HL-60/S4 (cell line): ENCODE measurements around the gene CD46.
"Not testable (repeated sequence)": the region's sequence is repeated elsewhere in the genome, so short reads cannot be mapped to it uniquely, and the experiment has no call there.

ENCODE experiments used
- in situ Hi-C: fragments of 300-500 bp; cut with MboI; formaldehyde crosslinking; loops from 2 replicates; pipeline ENCODE4 v1.14.3; 2022; ENCODE audit warnings: low sequenced_read_pairs

The CD46 gene

DNA sequence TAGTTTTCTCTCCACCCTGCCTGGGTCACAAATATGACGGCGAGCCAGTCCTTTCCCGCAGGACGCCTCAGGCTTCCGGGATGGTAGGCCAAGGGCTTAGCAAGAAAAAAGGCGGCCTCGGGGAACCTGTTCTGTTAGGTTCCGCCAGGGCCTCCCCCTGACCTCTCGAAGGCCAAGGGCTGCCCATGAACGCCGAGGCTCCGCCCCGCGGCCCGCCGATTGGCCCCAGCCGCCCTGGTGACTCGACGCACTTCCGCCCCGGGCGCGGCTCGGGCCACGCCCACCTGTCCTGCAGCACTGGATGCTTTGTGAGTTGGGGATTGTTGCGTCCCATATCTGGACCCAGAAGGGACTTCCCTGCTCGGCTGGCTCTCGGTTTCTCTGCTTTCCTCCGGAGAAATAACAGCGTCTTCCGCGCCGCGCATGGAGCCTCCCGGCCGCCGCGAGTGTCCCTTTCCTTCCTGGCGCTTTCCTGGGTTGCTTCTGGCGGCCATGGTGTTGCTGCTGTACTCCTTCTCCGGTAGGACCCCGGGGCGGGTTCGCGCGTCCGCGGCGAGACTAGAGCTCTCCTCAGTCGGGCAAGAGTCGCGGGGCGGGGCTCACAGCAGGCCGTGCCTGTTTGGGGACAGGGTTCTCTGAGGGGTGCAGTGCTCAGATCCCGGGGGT, at the start of gene CD46:
Gene CD46 (plus strand): TSS at position 265 of the 666 bp plus-strand sequence. CDS start 159 bp downstream, at position 424.
- in situ Hi-C loops, result no loop called here

DNA sequence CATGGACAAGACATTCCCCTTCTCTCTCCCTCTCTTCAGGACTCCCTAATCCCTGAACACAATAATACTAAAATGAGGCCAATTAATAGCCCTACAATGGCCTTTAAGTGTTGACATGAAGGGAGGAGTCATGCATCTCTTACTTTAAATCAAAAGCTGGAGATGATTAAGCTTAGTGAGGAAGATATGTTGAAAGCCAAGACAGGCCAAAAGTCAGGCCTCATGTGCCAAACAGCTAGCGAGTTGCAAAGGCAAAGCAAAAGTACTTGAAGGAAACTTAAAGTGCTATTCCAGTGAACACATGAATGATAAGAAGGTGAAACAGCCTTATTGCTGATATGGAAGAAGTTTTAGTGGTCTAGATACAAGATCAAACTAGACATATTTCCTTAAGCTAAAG, 49.5 kb upstream of the CD46 start:
- in situ Hi-C loops, result no loop called here

DNA sequence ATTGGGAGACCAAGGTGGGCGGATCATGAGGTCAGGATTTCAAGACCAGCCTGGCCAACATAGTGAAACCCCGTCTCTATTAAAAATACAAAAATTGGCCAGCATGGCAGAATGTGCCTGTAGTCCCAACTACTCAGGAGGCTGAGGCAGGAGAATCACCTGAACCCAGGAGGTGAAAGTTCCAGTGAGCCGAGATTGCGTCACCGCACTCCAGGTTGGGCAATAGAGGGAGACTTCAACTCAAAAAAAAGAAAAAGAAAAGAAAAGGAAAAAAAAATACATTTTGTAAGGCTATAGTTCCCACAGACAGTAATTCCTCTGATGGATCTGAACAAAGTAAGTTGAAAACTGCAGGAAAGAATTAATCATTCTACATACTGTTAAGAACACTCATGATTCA, 48.1 kb upstream of the CD46 start:
- in situ Hi-C loops, result no loop called here

DNA sequence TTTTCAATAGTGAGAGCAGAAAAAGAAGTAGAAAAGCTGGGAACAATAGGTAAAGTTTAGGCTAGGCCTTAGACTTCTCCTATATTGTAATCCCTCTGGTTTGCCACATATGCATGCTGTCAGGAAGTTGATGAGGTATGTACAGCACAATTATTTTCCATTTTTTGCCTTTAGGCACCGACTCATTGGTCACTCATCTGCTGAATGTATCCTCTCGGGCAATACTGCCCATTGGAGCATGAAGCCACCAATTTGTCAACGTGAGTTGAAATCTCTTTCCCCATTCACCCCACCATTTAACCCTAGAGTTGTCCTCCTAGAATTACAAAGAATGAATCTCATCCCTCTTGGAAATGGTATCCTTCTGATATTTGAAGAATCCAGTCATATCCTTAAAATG, 43.9 kb upstream of the CD46 start:
- in situ Hi-C loops, result not testable (repeated sequence)

DNA sequence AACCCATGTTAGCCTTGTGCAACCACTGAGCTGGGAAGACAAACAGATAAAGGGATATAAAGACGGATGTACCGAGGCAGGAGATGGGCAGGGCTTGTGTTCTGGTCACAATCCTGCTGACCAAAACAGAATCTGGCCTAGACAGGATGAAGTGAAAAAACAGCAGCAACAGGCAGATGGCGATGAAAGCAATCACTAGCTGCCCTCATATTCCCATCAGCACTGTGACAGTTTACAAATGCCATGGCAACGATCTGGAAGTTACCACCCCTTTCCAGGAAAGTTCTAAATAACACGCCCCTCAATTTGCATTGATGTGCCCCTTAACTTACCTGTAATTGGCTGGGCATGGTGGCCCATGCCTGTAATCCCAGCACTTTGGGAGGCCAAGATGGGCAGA, 40.6 kb upstream of the CD46 start:
- in situ Hi-C loops, result no loop called here

DNA sequence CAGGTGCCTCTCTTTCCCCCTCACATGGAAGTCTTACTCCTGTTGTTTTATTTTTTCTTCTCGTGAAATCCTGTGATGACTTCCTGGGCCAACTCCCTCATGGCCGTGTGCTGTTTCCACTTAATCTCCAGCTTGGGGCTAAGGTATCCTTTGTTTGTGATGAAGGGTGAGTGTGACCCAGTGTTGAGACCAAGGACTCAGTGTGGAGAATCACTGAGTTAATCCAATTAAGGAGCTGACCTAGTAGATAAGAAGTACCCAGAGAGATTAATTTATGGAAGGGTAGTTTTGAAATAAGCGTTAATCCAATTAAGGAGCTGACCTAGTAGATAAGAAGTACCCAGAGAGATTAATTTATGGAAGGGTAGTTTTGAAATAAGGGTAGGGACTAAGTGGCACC, 39.2 kb upstream of the CD46 start:
- in situ Hi-C loops, result not testable (repeated sequence)

DNA sequence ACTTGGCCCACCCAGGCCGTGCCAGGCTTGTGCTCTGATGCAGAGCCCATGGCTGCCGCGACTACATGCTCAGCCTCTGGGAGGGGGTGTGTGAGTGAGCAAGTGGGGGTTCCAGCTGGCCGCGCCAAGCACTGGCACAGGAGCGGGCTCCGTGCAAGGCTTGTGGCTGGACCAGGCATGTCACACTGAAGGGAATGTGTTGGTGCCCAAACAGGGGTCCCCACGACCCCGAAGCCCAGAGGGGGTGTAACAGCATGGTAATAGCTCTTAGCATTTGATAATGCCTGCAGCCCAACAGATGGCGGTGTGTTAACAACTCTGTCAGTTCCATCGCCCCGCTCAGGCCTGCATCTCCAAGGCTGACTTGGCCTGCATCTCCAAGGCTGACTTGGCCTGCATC, 38.3 kb upstream of the CD46 start:
- in situ Hi-C loops, result no loop called here

DNA sequence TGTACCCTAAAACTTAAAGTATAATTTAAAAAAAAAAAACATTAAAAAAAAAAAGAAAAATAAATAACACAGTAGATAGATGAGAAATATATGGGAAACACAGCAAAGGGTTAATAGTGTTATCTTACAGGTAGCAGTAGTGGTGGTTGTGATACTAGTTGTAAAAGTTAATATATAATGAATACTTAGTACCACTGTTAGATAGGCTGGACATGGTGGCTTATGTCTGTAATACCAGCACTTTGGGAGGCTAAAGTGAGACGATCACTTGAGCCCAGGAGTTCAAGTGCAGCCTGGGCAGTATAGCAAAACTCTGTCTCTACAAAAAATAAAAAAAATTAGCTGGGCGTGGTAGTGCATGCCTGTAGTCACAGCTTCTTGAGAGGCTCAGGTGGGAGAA, 32.6 kb upstream of the CD46 start:
- in situ Hi-C loops, result no loop called here

DNA sequence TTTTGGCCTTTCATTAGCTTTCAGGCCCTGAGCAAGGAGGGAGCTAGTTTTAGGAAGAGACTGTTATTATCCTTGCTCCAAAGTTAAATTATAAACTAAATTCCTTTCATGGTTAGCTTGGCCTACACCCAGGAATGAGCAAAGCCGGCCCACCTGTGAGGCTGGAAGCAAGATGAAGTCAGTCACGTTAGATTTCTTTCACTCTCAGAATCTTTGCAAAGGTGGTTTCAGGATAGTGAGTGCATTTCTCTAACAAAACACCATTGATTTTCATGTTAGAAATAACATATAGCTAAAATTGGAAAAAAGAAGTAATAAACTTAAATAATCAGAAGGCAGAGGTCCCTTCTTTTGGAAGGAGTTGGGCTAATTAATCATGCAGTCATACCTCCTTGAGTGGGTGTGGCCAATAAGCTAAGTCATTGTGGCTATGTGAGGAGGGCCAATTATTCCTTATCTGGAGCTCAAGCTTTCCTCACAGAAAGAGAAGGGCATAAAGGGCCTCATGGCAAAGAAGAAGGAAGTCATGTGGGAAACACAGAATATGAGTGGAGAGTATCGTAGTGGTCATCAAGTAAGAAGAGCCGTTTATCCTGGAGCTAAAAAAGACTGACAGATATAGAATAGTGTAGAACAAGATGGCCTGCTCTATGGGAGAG, 23.5 kb upstream of the CD46 start:
- in situ Hi-C loops, result not testable (repeated sequence)

DNA sequence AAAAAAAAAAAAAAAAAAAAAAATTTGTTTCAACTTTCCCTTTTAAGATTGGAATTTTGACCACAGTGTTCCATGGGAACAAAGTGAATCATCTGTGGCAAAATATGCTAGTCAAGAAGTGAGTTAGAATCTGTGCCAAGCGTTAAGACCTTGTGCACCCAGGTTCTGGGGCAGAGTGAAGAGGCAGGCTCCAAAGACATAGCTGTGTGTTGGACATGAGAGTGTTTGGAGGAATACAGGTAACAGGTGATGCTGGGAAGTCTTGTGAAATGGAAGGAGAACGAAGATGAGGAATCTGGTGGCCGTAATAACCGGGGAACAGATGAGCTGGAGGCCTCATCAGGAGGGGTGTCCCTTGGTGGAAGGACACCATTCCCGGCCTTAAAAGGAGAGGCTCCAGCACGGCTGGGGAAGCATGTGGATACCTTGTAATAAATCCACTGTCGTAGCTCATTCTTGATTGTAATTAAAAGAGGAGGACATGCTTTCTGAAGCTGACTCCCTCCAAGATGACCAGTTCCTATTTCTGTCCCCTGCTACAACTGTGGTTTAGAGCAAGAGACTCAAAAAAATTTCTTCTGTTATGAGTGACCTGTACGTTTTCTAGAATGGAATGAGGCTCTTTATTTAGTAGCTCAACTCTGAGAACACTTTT, 14.2 kb upstream of the CD46 start:
- in situ Hi-C loops, result not testable (repeated sequence)

DNA sequence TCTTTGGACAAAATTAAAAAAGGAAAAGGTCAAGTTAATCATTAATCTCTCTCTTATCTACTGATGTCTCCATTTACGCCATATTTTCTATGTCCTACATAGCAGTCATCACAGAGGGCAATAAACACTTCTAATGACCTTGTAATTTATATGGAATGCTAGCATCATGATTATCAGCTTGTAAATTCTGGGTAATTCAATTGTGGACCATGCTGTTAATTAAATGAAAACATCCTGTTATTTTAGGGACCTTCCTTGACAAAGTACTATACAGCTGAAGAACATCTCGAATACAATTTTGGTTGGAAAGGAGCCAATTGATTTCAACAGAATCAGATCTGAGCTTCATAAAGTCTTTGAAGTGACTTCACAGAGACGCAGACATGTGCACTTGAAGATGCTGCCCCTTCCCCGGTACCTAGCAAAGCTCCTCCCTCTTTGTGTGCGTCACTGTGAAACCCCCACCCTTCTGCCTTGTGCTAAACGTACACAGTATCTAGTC, 13.6 kb upstream of the CD46 start:
- in situ Hi-C loops, result not testable (repeated sequence)

DNA sequence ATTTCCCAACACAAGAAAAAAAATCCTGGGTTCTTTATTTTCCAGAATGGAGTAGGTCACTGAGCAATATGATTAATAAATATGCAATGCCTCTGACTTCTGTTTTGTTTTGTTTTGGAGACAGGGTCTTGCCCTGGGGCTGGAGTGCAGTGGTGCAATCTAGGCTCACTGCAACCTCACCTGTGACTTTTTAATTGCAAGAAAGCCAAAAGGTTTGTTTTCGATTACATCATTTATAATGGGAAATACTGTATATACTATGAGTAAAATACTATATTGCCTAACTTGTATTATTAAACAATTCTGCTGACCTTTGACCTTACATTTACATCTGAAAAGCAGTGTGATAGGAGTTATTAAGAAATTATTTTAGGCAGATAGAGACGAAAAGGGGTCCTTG, 11.6 kb upstream of the CD46 start:
- in situ Hi-C loops, result no loop called here

DNA sequence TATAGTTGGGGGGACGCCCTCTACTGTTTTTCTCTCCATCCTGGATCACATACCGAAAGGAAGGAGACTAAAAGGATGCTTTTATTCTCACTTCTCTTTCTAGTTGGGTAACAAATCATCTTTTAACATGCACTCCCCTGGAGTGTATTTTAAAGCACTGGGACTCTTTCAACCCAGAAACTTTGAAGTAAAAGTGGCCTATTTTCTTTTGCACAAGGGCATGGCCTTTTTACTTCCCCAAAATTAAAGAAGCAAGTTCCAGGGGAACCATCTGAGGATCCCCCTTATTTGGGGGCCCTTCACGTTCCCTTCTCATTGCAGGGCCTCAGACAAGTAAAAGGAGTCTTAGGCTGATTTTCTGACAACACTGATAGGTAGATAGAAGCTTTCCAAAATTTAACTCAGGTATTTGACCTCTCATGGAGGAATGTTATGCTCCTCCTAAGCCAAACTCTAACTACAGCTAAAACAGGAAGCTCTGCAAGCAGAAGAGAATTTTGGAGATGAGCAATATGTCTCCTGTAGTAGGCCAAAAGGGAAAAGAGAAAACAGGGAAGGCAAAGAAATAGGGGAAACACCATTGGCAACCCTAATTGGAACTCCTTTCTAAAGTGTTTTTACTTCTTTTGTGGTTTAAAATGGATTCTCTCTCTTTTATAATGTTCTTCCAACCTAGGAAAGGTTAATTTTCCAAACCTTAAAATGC, 8.9 kb upstream of the CD46 start:
- in situ Hi-C loops, result no loop called here

DNA sequence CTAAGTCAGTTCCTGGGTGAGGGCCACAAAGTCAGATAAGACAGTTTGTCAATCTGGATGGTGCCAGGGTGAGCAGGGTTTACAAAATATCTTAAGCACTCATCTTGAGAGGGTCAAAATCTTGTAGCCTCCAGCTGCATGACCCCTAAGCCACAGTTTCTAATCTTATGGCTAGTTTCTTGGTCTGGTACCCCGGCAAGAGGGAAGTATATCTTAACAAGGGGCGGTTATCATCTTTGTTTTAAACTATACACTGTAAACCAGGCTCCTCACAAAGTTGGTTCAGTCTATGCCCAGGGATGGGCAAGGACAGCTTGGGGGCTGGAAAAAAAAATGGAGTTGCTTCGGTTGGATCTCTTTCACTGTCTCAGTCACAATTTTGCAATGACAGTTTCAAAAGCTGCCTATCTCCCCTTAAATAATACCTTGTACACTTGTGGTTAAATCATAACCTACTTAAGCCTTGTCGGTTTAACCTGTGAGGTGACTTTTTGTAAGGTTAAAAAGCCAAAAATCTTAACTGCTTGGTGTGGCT, 7.8 kb upstream of the CD46 start:
- in situ Hi-C loops, result no loop called here

DNA sequence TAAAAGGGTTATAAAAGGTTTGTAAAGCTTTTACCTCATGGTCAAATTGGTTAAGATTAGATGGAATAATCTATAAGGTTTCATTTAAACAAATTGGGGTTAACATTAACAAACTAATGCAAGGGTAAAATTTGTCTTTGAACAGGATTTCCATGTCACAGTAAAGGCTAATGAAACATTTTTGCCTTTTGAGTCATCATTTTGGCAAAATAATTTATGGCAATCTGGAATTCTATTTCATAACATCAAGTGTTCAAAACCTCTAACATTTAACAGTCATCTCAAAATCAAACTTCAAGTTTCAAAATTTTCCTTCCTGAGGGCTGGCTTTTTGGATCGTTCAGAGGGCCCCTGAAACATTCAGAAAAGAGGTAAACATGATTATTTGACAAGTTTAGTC, 6.6 kb upstream of the CD46 start:
- in situ Hi-C loops, result no loop called here

DNA sequence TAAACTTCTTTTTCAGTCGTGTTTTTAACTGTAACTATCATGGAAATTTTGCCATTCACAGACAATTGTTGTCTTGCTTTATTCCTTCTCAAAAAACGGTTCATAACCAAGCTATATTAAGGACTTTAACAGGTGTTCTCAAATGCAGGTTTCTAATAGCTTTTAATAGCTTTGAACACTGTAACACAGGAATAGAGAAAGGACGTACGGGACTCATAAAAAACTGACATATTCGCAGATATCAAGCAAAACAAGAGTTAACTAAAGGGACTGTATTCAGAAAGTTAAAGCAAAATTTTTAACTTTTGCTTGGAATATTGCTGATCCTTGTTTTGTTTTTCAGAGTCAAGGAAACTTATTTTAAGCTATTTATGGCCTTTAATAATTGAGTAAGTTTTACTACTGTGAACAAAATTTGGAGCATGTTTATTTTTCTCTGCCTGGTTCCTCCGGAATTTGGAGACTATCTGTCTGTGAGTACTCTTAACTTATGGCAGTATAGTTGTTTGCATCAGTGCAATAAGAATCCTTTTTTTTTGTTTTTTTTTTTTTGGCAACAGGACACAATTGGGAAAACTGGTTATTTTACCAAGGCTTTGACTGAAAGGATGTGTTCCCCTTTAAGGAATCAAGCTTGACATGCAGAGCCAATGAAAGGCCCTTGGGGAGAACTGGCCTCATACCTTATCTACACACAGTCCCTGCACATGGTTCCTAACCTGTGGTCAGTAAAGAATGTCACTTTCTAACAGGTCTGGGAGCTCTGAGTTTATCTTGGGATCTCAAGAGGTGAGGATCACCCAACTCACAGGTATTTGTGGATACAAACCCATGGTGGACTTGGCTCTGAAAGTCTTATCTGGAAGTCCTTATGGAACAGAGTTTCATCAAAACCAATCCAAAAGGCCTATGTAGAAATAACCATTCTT, 5.8 kb upstream of the CD46 start:
- in situ Hi-C loops, result no loop called here

DNA sequence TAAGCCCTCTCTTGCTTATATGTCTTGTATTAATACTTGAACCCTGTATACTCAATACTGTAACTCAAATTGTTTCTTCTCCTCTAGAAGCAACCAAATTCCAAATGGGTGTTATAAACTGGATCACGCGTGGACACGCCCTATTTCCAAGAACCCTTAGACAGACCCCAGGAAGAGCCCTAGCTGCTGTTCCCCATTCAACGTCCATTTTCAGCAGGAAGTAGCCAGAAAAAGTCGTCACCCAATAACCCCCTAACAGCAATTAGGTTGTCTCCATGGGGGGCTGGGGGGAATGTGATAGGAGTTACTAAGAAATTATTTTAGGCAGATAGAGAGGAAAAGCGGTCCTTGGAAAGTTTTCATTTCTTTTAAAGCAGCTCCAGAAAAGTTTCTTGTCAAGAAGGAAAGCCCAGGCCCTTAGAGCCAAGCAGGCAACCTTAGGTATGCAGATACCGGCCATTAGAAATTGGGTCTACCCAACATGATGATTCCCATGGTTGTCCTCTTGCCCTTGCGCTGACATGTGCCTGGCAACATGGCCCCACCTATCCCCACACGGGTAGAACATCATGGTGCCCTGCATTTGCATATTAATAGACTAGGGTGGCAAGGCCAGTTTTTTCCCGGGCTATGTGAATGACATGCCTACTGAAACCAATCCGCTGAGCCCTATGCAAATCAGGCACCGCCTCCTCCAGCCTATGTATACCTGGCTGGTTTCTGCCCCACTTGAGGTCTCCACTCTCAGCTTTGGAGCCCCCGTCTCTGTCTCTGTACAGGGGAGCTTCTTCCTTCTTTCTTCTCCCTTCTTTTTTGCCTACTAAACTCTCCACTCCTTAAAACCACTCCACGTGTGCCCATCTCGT, 4.0 kb upstream of the CD46 start:
- in situ Hi-C loops, result no loop called here

DNA sequence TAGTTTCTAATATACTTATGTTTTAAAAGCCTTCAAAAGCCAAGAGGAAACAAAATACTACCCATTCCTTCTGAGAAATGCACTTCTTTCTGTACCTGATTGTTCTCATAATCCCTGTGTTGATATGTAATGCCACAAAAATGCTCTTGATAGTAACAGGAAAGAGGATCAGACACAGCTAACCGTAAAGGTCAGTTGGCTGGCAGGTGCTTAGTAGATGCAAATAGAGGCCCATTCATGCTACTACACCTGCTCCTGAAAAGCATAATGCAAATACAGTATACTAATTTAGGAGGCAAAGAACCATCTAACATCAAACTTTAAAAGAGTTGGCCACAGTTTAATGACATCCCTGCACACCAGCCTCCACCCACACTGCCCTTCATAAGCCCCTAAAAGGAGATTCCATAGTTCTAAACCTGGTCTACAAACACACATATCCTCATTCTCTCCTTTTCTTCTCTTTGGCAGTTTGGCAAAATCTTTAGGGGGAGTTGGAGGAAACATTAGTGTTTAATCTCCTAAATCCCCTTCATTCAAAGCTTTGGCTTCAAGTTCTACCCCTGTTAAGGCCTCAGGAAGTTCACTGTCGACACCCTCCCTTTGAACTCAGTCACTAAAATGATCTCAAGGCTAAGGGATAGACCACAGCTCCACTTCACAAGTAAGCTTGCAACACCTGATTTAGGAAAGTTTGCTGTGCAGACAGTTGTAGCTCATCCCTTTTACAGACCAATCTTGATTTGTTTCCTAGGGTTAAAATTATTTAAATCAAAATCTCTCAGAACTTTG, 2.9 kb upstream of the CD46 start:
- in situ Hi-C loops, result no loop called here
